Activated CD8-positive, alpha-beta memory T cell treated with anti-CD3 and anti-CD28 coated beads for 1 hour (primary cell): ENCODE measurements around the gene ABCC8.
"Not testable (repeated sequence)": the region's sequence is repeated elsewhere in the genome, so short reads cannot be mapped to it uniquely, and the experiment has no call there.

Experiments used
- DNase-seq, 2 donors: peaks; one replicate each; pipeline ENCODE4 v3.0.0-alpha.2; 2020; ENCODE audit warnings: low read depth in 1 of 2; ENCODE audit errors: extremely low read depth in 1 of 2

ABCC8 gene

GRCh38 chr11:17432002-17432401 lies 44.6 kb downstream of the ABCC8 start:
- DNase-seq = no peak

- no peak for DNase-seq
Measured at GRCh38 chr11:17431139-17431538, 45.5 kb downstream of the ABCC8 start.

- DNase-seq = no peak
Measured at GRCh38 chr11:17430616-17431015, 46.0 kb downstream of the ABCC8 start.

- no peak for DNase-seq
Measured at GRCh38 chr11:17428925-17429324, 47.7 kb downstream of the ABCC8 start.

GRCh38 chr11:17428261-17428660 lies 48.4 kb downstream of the ABCC8 start:
- no peak for DNase-seq

- DNase-seq = not testable (repeated sequence)
Measured at GRCh38 chr11:17426233-17426632, 50.4 kb downstream of the ABCC8 start.

GRCh38 chr11:17423533-17424310 lies 52.9 kb downstream of the ABCC8 start:
- no peak for DNase-seq

- no peak for DNase-seq
Measured at GRCh38 chr11:17421781-17422180, 54.9 kb downstream of the ABCC8 start.

GRCh38 chr11:17418444-17419081 lies 58.1 kb downstream of the ABCC8 start:
- no peak for DNase-seq

- DNase-seq = no peak
Measured at GRCh38 chr11:17416492-17416891, 60.2 kb downstream of the ABCC8 start.

- no peak for DNase-seq
Measured at GRCh38 chr11:17415523-17416104, 61.0 kb downstream of the ABCC8 start.

- no peak for DNase-seq
Measured at GRCh38 chr11:17414992-17415391, 61.7 kb downstream of the ABCC8 start.

GRCh38 chr11:17414317-17414737 lies 62.3 kb downstream of the ABCC8 start:
- DNase-seq = no peak

GRCh38 chr11:17413414-17414316 lies 63.0 kb downstream of the ABCC8 start:
- DNase-seq = no peak

- no peak for DNase-seq
Measured at GRCh38 chr11:17412488-17413180, 64.0 kb downstream of the ABCC8 start.

GRCh38 chr11:17411418-17411817 lies 65.2 kb downstream of the ABCC8 start:
- DNase-seq = no peak

GRCh38 chr11:17410606-17411379 lies 65.9 kb downstream of the ABCC8 start:
- DNase-seq = no peak

- no peak for DNase-seq
Measured at GRCh38 chr11:17408641-17409040, 68.0 kb downstream of the ABCC8 start.

GRCh38 chr11:17408026-17408425 lies 68.6 kb downstream of the ABCC8 start:
- DNase-seq = no peak

- DNase-seq = no peak
Measured at GRCh38 chr11:17407575-17407974, 69.1 kb downstream of the ABCC8 start.
